Right lobe of liver (tissue), 6 donors: ENCODE data around the gene RASGRP1. TPM values are rescaled to one million over a fixed set of nuclear protein-coding genes. Genes with fewer than 3 reads are reported as not detected.

Experiments used
- ATAC-seq, 4 donors: fragments of 200-7000 bp; cut with Tn5 transposase; one replicate each; pipeline ENCODE4 v1.9.1; 2020; ENCODE audit warnings: mild to moderate bottlenecking in 4 of 4, moderate library complexity in 4 of 4
- DNase-seq, 3 donors: peaks; one replicate each; pipeline ENCODE4 v3.0.0-alpha.2; 2020
- H3K27ac ChIP-seq, 3 donors: fragments of 200-600 bp; one replicate each; pipeline ENCODE4 v1.8.0; 2022
- H3K27me3 ChIP-seq, 2 donors: fragments of 200-600 bp; one replicate each; pipeline ENCODE4 v1.8.0; 2022
- H3K36me3 ChIP-seq, 4 donors: fragments of 200-600 bp; sonication (generic) in 1 of 4; one replicate each; pipeline versions ENCODE4 v1.5.1 to v1.8.0; 2017 to 2022; ENCODE audit warnings: control low read depth in 1 of 4
- H3K4me1 ChIP-seq, 4 donors: fragments of 200-600 bp; sonication (generic) in 1 of 4; one replicate each; pipeline versions ENCODE4 v1.5.1 to v1.8.0; 2017 to 2022; ENCODE audit warnings: control low read depth in 1 of 4
- H3K4me3 ChIP-seq, 3 donors: fragments of 200-600 bp; one replicate each; pipeline ENCODE4 v1.8.0; 2022
- H3K9me3 ChIP-seq, 4 donors: fragments of 200-600 bp; sonication (generic) in 1 of 4; one replicate each; pipeline versions ENCODE4 v1.5.1 to v1.8.0; 2017 to 2022; ENCODE audit warnings: control low read depth in 1 of 4
- CTCF ChIP-seq, 4 donors: fragments of 200-600 bp in 3 of 4; fragments of 450-650 bp in 1 of 4; IDR thresholded peaks; one replicate each; pipeline versions ENCODE4 v1.5.1 to v1.8.0; 2016 to 2022; ENCODE audit warnings: antibody characterized with exemption in 4 of 4, mild to moderate bottlenecking in 2 of 4
- POLR2A ChIP-seq: fragments of 450-650 bp; IDR thresholded peaks from one replicate; pipeline ENCODE4 v1.6.1; 2017; ENCODE audit warnings: antibody characterized with exemption, mild to moderate bottlenecking
- WGBS: methylation state at CpG from one replicate; pipeline ENCODE4 v1.1.6; 2018; ENCODE audit warnings: low coverage, low lambda C conversion rate; ENCODE audit not compliant: insufficient coverage; ENCODE audit errors: missing lambda C conversion rate; 5-methylcytosine and 5-hydroxymethylcytosine counted together
- intact Hi-C, 2 donors: fragments of 100-400 bp; cut with DNase I; formaldehyde crosslinking; loops; one replicate each; pipeline versions ENCODE4 v1.11.2 to v1.14.1; 2022
- total RNA-seq, 6 experiments: library from RNA; depleted of rRNA in 2 of 6; stranded (reverse); fragments of >200 nt in 2 of 6; fragmentation: NEBNext Ultra II Directional in 3 of 6; extraction: Animal tissue kit (Norgen Biotek cat#: 25700) in 3 of 6; gene quantifications; one replicate each; pipeline versions ENCODE4 v1.1.0 to v1.2.4, GENCODE V29; 2016 to 2023
- donor health status: DM: no; HTN: yes; CAD: no.
- donor health status: DM: no; HTN: no; CAD: no.
- donor health status: DM: no; HTN: no; CAD: no.
- donor health status: DM: no; HTN: yes; CAD: no.
- donor health status: DM: no; HTN: yes; CAD: no.

Gene RASGRP1
- total RNA-seq, 6 experiments from 2014 or later: 0.11 to 0.64 (median 0.32) TPM

DNA sequence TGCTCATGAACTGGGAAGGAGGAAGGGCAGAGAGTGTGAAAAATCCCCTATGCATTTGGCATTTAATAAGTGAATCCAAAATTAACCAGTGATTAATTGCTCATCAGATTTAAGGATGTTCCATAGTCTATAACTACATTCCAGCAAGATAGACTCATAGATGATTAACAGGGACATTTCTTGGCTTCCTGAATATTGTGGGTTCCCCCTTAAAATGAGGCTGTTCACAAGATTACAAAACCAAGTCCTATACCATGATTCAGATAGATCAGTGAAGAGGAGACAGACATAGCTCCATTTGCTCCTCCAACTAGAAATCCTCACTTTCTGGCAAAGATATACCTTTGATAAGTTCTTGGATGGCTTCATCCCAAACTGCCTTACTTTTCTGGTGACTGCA lies 15.4 kb downstream of the RASGRP1 start:
- H3K27ac ChIP-seq: no peak overlapping the region
- no peak for ATAC-seq
- intact Hi-C loops: no loop called here

DNA sequence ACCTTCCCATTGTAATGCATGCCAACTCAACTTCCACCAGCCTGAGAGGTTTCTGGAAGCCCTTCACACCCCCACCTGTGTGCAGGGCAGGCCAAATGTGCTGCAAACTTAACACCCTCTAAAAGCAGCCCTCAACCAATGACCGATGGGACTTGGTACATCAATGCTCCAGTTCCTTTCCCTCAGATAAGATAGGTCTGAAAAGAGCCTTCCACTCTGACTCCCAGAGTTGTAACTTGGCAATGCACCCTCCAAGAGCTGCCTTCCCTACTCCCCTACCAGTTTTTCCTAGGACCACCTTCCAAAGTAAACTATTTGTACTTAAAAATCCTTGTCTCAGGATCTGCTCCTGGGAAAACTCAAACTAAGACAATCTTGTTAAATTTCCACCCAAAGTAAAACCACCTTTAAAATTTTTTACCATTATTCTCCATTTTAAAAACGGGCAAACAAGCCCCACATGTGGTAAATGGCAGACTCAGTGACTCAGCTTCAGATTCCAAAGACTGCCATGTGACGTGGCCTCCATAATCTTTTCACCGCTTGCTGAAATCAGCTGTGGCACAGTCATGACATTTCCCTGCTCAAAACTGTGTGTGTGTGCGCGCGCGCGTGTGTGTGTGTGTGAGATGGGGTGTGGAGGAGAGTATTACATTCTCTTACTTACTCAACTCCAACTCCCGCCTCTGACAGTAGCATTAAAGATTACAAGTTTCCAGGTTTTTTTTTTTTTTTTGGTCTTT lies 17.2 kb downstream of the RASGRP1 start:
- no peak overlapping the region for H3K27ac ChIP-seq
- ATAC-seq (no peak), DNase-seq (no peak)
- no peak overlapping the region for H3K4me3 ChIP-seq
- 78% methylated on average over 9 of the region's 10 CpGs for WGBS
- no peaks in the 10 kb centered on the region for H3K27me3 ChIP-seq
- H3K4me1 ChIP-seq: no peaks in the 10 kb centered on the region
- no peaks in the 10 kb centered on the region for H3K9me3 ChIP-seq
- TF ChIP-seq POLR2A (no peak), CTCF (IDR thresholded peaks at IDR 0.05) (no peak)
- H3K36me3 ChIP-seq: no peaks in the 10 kb centered on the region
- intact Hi-C loops: no loop called here

More for the DNA sequence above, 15.4 kb downstream of the RASGRP1 start:
- H3K4me3 ChIP-seq: no peak overlapping the region
- H3K27me3 ChIP-seq: no peaks in the 10 kb centered on the region
- no peak for DNase-seq
- TF ChIP-seq POLR2A: no peak
- no peaks in the 10 kb centered on the region for H3K9me3 ChIP-seq
- no peaks in the 10 kb centered on the region for H3K4me1 ChIP-seq
- no peaks in the 10 kb centered on the region for H3K36me3 ChIP-seq

DNA sequence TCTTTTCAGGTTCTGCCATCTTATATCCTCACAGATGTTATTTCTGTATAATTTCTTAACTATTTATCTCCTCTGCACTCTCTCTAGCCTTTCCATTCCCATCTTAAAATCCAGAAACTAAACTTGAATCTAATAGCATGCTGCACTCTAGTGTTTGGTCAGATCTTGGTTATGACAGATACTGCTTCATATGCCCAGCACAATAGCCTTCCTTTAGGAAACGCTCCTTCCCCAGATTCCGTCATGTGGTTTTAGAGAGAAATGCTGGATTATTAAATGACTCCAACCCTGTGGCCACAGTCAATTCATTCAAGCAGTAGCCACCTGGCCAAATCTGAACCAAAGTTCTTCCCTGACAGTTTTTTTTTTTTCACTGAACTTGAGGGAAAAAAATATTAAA lies 19.4 kb downstream of the RASGRP1 start:
- H3K27me3 ChIP-seq: no peaks in the 10 kb centered on the region
- no peaks in the 10 kb centered on the region for H3K9me3 ChIP-seq
- H3K4me3 ChIP-seq: no peak overlapping the region
- ATAC-seq (no peak), DNase-seq (no peak)
- 78% methylated on average over 2 of the region's 2 CpGs for WGBS
- H3K36me3 ChIP-seq: no peaks in the 10 kb centered on the region
- TF ChIP-seq POLR2A (no peak), CTCF (IDR thresholded peaks at IDR 0.05) (no peak)
- intact Hi-C loops: no loop called here
- no peaks in the 10 kb centered on the region for H3K4me1 ChIP-seq
- no peak overlapping the region for H3K27ac ChIP-seq

DNA sequence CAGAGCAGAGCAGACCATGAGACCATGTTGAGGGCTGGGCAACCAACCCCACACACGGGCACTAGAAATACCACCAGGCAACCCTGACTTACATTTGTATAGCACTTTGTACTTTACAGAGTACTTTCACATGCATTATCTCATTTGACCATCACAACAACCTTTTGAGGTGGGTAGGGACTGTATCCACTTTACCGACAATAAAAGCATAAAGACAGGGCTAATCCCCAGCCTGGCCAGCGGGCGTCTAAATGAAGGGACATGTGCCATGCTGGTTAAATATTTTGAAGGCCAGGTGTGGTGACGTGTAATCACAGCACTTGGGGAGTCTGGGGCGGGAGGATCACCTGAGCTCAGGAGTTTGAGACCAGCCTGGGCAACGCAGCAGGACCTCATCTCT lies 23.6 kb downstream of the RASGRP1 start:
- intact Hi-C loops: no loop called here
- TF ChIP-seq CTCF (IDR thresholded peaks at IDR 0.05) (no peak), POLR2A (no peak)
- ATAC-seq: no peak
- Histone ChIP-seq H3K36me3 (no peaks in the 10 kb centered on the region), H3K27ac (no peak overlapping the region), H3K4me3 (no peak overlapping the region), H3K4me1 (no peaks in the 10 kb centered on the region), H3K27me3 (no peaks in the 10 kb centered on the region), H3K9me3 (no peaks in the 10 kb centered on the region)
- WGBS: 50% methylated on average over 1 of the region's 7 CpGs
- no peak for DNase-seq

GRCh38 chr15:38540510-38540909 lies 24.1 kb downstream of the RASGRP1 start:
- Histone ChIP-seq H3K9me3 (no peaks in the 10 kb centered on the region), H3K36me3 (no peaks in the 10 kb centered on the region), H3K27me3 (no peaks in the 10 kb centered on the region), H3K4me1 (no peaks in the 10 kb centered on the region), H3K4me3 (no peak overlapping the region), H3K27ac (no peak overlapping the region)
- 80% methylated on average over 1 of the region's 1 CpG for WGBS
- no peak for ATAC-seq
- intact Hi-C loops: no loop called here
- DNase-seq: no peak
- no peak for TF ChIP-seq CTCF (IDR thresholded peaks at IDR 0.05)
- no peak for TF ChIP-seq POLR2A
